Panc1 (cell line): ENCODE measurements around the gene OR56B1. TPM values are rescaled to one million over a fixed set of nuclear protein-coding genes. Genes with fewer than 3 reads are reported as not detected.

Experiments
- ATAC-seq: fragments of 200-7000 bp; cut with Tn5 transposase; 2 replicates; pipeline ENCODE4 v1.9.1; 2020; ENCODE audit warnings: mild to moderate bottlenecking, moderate library complexity
- BruUV-seq: library from RNA; stranded (reverse); fragments of 400-500 nt; replicated peaks from 2 replicates; lab custom pipeline; 2021; lab: Mats Ljungman, UMichigan
- CTCF ChIA-PET: fragments of 300-600 bp; sonication (Branson Sonifier 250); formaldehyde crosslinking; loops from one replicate; lab custom pipeline; 2022; ENCODE audit warnings: antibody characterized with exemption; lab: Charles Lee
- POLR2A ChIA-PET: fragments of 300-600 bp; sonication (Branson Sonifier 250); formaldehyde crosslinking; loops from one replicate; lab custom pipeline; 2022; ENCODE audit warnings: antibody characterized with exemption; lab: Charles Lee
- DNase-seq: peaks from one replicate; pipeline ENCODE4 v3.0.0-alpha.2; 2010; ENCODE audit warnings: low read depth, low spot score
- H3K27ac ChIP-seq: 2 replicates; pipeline ENCODE4 v1.5.1; 2011; ENCODE audit warnings: mild to moderate bottlenecking, low read length, inconsistent platforms
- H3K27me3 ChIP-seq: fragments of 200-500 bp; sonication (Bioruptor generic); 2 replicates; pipeline ENCODE4 v1.6.0; 2014; ENCODE audit warnings: low read length, inconsistent platforms; ENCODE audit not compliant: control insufficient read depth, insufficient read depth
- H3K36me3 ChIP-seq: fragments of 200-500 bp; sonication (Bioruptor generic); 2 replicates; pipeline ENCODE4 v1.5.1; 2014; ENCODE audit warnings: inconsistent platforms, mild to moderate bottlenecking, low read length, moderate library complexity; ENCODE audit not compliant: control insufficient read depth, insufficient read depth
- H3K4me1 ChIP-seq: 2 replicates; pipeline ENCODE4 v1.5.1; 2011; ENCODE audit warnings: inconsistent platforms, mild to moderate bottlenecking, low read length, moderate library complexity; ENCODE audit not compliant: control insufficient read depth, insufficient read depth
- H3K4me3 ChIP-seq, 2 experiments: 2 replicates each; pipeline ENCODE4 v1.5.1; 2011 to 2012; ENCODE audit warnings: low read depth in 2 of 2, low read length in 2 of 2, mild to moderate bottlenecking in 2 of 2, inconsistent platforms in 1 of 2, moderate library complexity in 1 of 2
- H3K9me3 ChIP-seq: fragments of 200-500 bp; sonication (Bioruptor generic); 2 replicates; pipeline ENCODE4 v1.5.1; 2014; ENCODE audit warnings: low read depth, mild to moderate bottlenecking, inconsistent platforms, low read length, moderate library complexity; ENCODE audit not compliant: control insufficient read depth, insufficient read depth
- POLR2AphosphoS5 ChIP-seq: IDR thresholded peaks from 2 replicates; pipeline ENCODE4 v1.6.1; 2012; ENCODE audit warnings: mild to moderate bottlenecking, low read depth, low read length, moderate library complexity
- SIN3A ChIP-seq: IDR thresholded peaks from 2 replicates; pipeline ENCODE4 v1.6.1; 2012; ENCODE audit warnings: low read depth, mild to moderate bottlenecking, low read length, moderate library complexity, borderline replicate concordance; ENCODE audit not compliant: insufficient read depth
- TCF7L2 ChIP-seq: IDR thresholded peaks from 2 replicates; pipeline ENCODE4 v1.6.1; 2011; ENCODE audit warnings: mild to moderate bottlenecking, low read depth, low read length, inconsistent platforms
- in situ Hi-C: cut with HindIII; loops from 2 replicates; pipeline ENCODE4 v1.10.0; 2016; ENCODE audit warnings: low sequenced_read_pairs, low pct_unique_long_range_greater_than_20kb
- intact Hi-C: fragments of 100-400 bp; cut with micrococcal nuclease; formaldehyde crosslinking; loops from one replicate; pipeline ENCODE4 v1.10.0; 2022; ENCODE audit not compliant: unreplicated experiment
- total RNA-seq: library from RNA; stranded (reverse); gene quantifications from one replicate; pipeline ENCODE4 v1.2.1, GENCODE V29; 2021; ENCODE audit not compliant: unreplicated experiment
- TF ChIP-seq, protein P1 (sequence below): fragments of 450-650 bp; IDR thresholded peaks from 2 replicates; pipeline ENCODE4 v1.5.1; 2017; ENCODE audit warnings: mild to moderate bottlenecking
- TF ChIP-seq, protein P2 (sequence below), 2 experiments: IDR thresholded peaks; 2 replicates each; pipeline ENCODE4 v1.6.1; 2011 to 2012; ENCODE audit warnings: low read depth in 2 of 2, control low read depth in 1 of 2, low read length in 1 of 2, mild to moderate bottlenecking in 1 of 2, moderate library complexity in 1 of 2; ENCODE audit not compliant: insufficient read depth in 1 of 2

OR56B1 gene
- total RNA-seq, 1 experiment from 2014 or later, result not detected

DNA sequence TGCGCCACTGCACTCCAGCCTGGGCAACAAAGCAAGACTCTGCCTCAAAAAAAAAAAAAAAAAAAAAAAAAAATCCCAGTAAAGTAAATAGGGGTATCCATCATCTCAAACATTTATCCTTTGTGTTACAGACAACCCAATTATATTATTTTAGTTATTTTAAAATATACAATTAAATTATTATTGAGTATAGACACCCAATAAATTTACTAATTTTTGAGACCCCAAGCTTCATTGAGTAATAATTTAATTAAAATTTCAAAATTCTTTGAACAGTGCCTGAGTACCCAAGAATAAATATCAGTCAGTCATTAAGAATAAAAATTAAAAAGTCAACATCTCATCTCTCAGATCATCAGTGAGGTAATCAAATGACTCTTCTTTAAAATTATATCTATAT, 17.7 kb downstream of the OR56B1 start, which contains the start of gene OR52N4:
TSS of gene OR52N4 (plus strand) at position 301 of the 400 bp plus-strand sequence. CDS start 498 bp downstream, outside the sequence.
- Histone ChIP-seq H3K9me3 (no peaks in the 10 kb centered on the region), H3K36me3 (no peaks in the 10 kb centered on the region), H3K4me1 (no peaks in the 10 kb centered on the region), H3K27me3 (peaks cover 2% of the 10 kb centered on the region; the same call in 1 of the 2 replicates), H3K27ac (no peak within 1 kb of the TSS), H3K4me3 (no peak within 1 kb of the TSS)
- BruUV-seq, result no TSS peak
- CTCF ChIA-PET, result no interaction called here
- ATAC-seq, result no peak
- TF ChIP-seq, protein P1, sequence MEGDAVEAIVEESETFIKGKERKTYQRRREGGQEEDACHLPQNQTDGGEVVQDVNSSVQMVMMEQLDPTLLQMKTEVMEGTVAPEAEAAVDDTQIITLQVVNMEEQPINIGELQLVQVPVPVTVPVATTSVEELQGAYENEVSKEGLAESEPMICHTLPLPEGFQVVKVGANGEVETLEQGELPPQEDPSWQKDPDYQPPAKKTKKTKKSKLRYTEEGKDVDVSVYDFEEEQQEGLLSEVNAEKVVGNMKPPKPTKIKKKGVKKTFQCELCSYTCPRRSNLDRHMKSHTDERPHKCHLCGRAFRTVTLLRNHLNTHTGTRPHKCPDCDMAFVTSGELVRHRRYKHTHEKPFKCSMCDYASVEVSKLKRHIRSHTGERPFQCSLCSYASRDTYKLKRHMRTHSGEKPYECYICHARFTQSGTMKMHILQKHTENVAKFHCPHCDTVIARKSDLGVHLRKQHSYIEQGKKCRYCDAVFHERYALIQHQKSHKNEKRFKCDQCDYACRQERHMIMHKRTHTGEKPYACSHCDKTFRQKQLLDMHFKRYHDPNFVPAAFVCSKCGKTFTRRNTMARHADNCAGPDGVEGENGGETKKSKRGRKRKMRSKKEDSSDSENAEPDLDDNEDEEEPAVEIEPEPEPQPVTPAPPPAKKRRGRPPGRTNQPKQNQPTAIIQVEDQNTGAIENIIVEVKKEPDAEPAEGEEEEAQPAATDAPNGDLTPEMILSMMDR, result no peak
- no peak for TF ChIP-seq POLR2AphosphoS5
- TF ChIP-seq, protein P2, sequence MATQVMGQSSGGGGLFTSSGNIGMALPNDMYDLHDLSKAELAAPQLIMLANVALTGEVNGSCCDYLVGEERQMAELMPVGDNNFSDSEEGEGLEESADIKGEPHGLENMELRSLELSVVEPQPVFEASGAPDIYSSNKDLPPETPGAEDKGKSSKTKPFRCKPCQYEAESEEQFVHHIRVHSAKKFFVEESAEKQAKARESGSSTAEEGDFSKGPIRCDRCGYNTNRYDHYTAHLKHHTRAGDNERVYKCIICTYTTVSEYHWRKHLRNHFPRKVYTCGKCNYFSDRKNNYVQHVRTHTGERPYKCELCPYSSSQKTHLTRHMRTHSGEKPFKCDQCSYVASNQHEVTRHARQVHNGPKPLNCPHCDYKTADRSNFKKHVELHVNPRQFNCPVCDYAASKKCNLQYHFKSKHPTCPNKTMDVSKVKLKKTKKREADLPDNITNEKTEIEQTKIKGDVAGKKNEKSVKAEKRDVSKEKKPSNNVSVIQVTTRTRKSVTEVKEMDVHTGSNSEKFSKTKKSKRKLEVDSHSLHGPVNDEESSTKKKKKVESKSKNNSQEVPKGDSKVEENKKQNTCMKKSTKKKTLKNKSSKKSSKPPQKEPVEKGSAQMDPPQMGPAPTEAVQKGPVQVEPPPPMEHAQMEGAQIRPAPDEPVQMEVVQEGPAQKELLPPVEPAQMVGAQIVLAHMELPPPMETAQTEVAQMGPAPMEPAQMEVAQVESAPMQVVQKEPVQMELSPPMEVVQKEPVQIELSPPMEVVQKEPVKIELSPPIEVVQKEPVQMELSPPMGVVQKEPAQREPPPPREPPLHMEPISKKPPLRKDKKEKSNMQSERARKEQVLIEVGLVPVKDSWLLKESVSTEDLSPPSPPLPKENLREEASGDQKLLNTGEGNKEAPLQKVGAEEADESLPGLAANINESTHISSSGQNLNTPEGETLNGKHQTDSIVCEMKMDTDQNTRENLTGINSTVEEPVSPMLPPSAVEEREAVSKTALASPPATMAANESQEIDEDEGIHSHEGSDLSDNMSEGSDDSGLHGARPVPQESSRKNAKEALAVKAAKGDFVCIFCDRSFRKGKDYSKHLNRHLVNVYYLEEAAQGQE (IDR thresholded peaks at IDR 0.05; ENCODE audit: insufficient read depth in 1 of 2, low read depth in 2 of 2, low read length in 1 of 2), result no peak
- no peak for TF ChIP-seq TCF7L2
- no peak for TF ChIP-seq SIN3A
- DNase-seq, result no peak
- POLR2A ChIA-PET, result no interaction called here
- in situ Hi-C loops (no loop called here), intact Hi-C loops (no loop called here)

DNA sequence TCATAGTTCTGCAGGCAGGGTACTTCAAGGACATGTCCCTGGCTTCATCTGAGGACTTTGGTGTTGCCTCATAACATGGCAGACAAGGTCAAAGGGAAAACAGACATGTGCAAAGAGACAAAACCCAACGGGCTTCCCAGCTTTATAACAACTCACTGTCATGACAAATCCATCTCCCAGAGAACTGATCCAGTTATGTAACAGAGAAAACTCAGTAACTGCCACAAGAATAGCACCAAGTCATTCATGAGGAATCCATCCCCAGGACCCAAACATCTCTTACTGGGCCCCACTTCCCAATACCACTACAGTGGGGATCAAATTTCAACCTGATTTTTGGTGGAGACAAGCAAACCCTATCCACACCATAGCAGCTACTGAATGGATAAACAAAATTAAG, 30.8 kb downstream of the OR56B1 start:
- no peak for ATAC-seq
- BruUV-seq, result no TSS peak
- Histone ChIP-seq H3K4me3 (no peak overlapping the region), H3K9me3 (no peaks in the 10 kb centered on the region), H3K27ac (no peak overlapping the region), H3K27me3 (peaks cover 5% of the 10 kb centered on the region), H3K4me1 (no peaks in the 10 kb centered on the region), H3K36me3 (no peaks in the 10 kb centered on the region)
- ChIA-PET POLR2A (no interaction called here), CTCF (no interaction called here)
- no peak for TF ChIP-seq POLR2AphosphoS5
- TF ChIP-seq TCF7L2, result no peak
- TF ChIP-seq, protein P1, result no peak
- TF ChIP-seq, protein P2 (IDR thresholded peaks at IDR 0.05; ENCODE audit: insufficient read depth in 1 of 2, low read depth in 2 of 2, low read length in 1 of 2), result no peak
- TF ChIP-seq SIN3A, result no peak
- intact Hi-C loops, result no loop called here
- in situ Hi-C loops, result no loop called here
- DNase-seq, result no peak
